Posterior cingulate gyrus (tissue), 11 donors: ENCODE results near the gene KAZN.
"Not testable (repeated sequence)": the region's sequence is repeated elsewhere in the genome, so short reads cannot be mapped to it uniquely, and the experiment has no call there.

ENCODE experiments used
- DNase-seq, 10 donors: peaks; one replicate each; pipeline versions ENCODE4 v3.0.0 to v3.0.0-alpha.2; 2020 to 2021; ENCODE audit warnings: mixed read lengths in 3 of 10
- intact Hi-C: fragments of 100-400 bp; cut with DNase I; formaldehyde crosslinking; loops from one replicate; pipeline ENCODE4 v1.15.1; 2023

Gene KAZN

GRCh38 chr1:15123270-15123669, 524.8 kb downstream of the KAZN start:
- intact Hi-C loops = loop anchor here (10.0 kb wide), 1 partner anchor 152 kb away; no protein-coding TSS in a partner anchor

GRCh38 chr1:15123925-15124324, 525.4 kb downstream of the KAZN start:
- intact Hi-C loops = loop anchor here (10.0 kb wide), 1 partner anchor 151 kb away; no protein-coding TSS in a partner anchor
- peak in 1 of 10 donors; percentile 53 for DNase-seq

More at GRCh38 chr1:15123270-15123669, 524.8 kb downstream of the KAZN start:
- DNase-seq = peak in 1 of 10 donors; percentile 16

GRCh38 chr1:15124362-15125100, 526.0 kb downstream of the KAZN start:
- intact Hi-C loops = loop anchor here (10.0 kb wide), 1 partner anchor 150 kb away; no protein-coding TSS in a partner anchor
- peak in 1 of 10 donors; percentile 73 for DNase-seq

- intact Hi-C loops = loop anchor here (10.0 kb wide), 1 partner anchor 150 kb away; no protein-coding TSS in a partner anchor
- no peak for DNase-seq
These were observed 526.7 kb downstream of the KAZN start for GRCh38 chr1:15125101-15125745.

GRCh38 chr1:15128077-15128476, 529.6 kb downstream of the KAZN start:
- intact Hi-C loops = loop anchor here (2.0 to 10.0 kb wide), 2 partner anchors 147 to 177 kb away; no protein-coding TSS in a partner anchor
- no peak for DNase-seq

- DNase-seq = peak in 8 of 10 donors; percentile 32 to 92 (median 66)
- intact Hi-C loops = loop anchor here (2.0 to 10.0 kb wide), 2 partner anchors 146 to 176 kb away; no protein-coding TSS in a partner anchor
These were observed 530.2 kb downstream of the KAZN start for GRCh38 chr1:15128520-15129313.

- DNase-seq = no peak
- intact Hi-C loops = loop anchor here (2.0 to 10.0 kb wide), 2 partner anchors 145 to 175 kb away; no protein-coding TSS in a partner anchor
These were observed 531.5 kb downstream of the KAZN start for GRCh38 chr1:15129944-15130343.

- peak in 1 of 10 donors; percentile 16 for DNase-seq
- intact Hi-C loops = no loop called here
These were observed 532.1 kb downstream of the KAZN start for GRCh38 chr1:15130607-15131006.

GRCh38 chr1:15132965-15133364, 534.5 kb downstream of the KAZN start:
- intact Hi-C loops = no loop called here
- peak in 1 of 10 donors; percentile 11 for DNase-seq

- peak in 2 of 10 donors; percentile 9 to 25 for DNase-seq
- intact Hi-C loops = no loop called here
These were observed 535.8 kb downstream of the KAZN start for GRCh38 chr1:15134285-15134684.

- intact Hi-C loops = not testable (repeated sequence)
- DNase-seq = peak in 2 of 10 donors; percentile 15 to 16
These were observed 537.1 kb downstream of the KAZN start for GRCh38 chr1:15135604-15136003.

- intact Hi-C loops = no loop called here
- peak in 1 of 10 donors; percentile 32 for DNase-seq
These were observed 539.3 kb downstream of the KAZN start for GRCh38 chr1:15137809-15138208.

GRCh38 chr1:15139654-15140350, 541.3 kb downstream of the KAZN start:
- peak in 2 of 10 donors; percentile 60 to 73 for DNase-seq
- intact Hi-C loops = no loop called here

GRCh38 chr1:15141935-15142539, 543.6 kb downstream of the KAZN start:
- no peak for DNase-seq
- intact Hi-C loops = no loop called here

- intact Hi-C loops = no loop called here
- no peak for DNase-seq
These were observed 546.8 kb downstream of the KAZN start for GRCh38 chr1:15145327-15145726.

GRCh38 chr1:15146142-15146680, 547.7 kb downstream of the KAZN start:
- intact Hi-C loops = no loop called here
- peak in 1 of 10 donors; percentile 63 for DNase-seq

GRCh38 chr1:15146971-15147376, 548.5 kb downstream of the KAZN start:
- intact Hi-C loops = no loop called here
- DNase-seq = peak in 1 of 10 donors; percentile 49

GRCh38 chr1:15148004-15148403, 549.5 kb downstream of the KAZN start:
- intact Hi-C loops = no loop called here
- DNase-seq = peak in 1 of 10 donors; percentile 10

GRCh38 chr1:15148475-15148874, 550.0 kb downstream of the KAZN start:
- peak in 1 of 10 donors; percentile 71 for DNase-seq

More at GRCh38 chr1:15148475-15148874, 550.0 kb downstream of the KAZN start:
- intact Hi-C loops = no loop called here
